LNCaP clone FGC (cell line): Measurements from ENCODE around the gene ZNF831.

Experiments
- DNase-seq: peaks from one replicate; pipeline ENCODE4 v3.0.0-alpha.2; 2011; ENCODE audit warnings: low read depth
- H3K4me3 ChIP-seq: 2 replicates; pipeline ENCODE4 v1.5.1; 2011; ENCODE audit warnings: mild to moderate bottlenecking, low read depth, low read length, control low read depth
- CTCF ChIP-seq: IDR thresholded peaks from 2 replicates; pipeline ENCODE4 v1.5.1; 2012; ENCODE audit warnings: mild to moderate bottlenecking; ENCODE audit not compliant: control insufficient read depth, insufficient read depth; ENCODE audit errors: extremely low read depth

Gene ZNF831

GRCh38 chr20:59163631-59164530 is at the start of gene ZNF831:
Gene ZNF831 (plus strand): TSS chr20:59163821. CDS start chr20:59191020, 27,199 bp downstream.
- no peak within 1 kb of the TSS for H3K4me3 ChIP-seq
- DNase-seq = no peak
- TF ChIP-seq CTCF = no peak

GRCh38 chr20:59117526-59117925 is 46.1 kb upstream of the ZNF831 start:
- DNase-seq = no peak
- H3K4me3 ChIP-seq = no peak overlapping the region
- no peak for TF ChIP-seq CTCF

DNA sequence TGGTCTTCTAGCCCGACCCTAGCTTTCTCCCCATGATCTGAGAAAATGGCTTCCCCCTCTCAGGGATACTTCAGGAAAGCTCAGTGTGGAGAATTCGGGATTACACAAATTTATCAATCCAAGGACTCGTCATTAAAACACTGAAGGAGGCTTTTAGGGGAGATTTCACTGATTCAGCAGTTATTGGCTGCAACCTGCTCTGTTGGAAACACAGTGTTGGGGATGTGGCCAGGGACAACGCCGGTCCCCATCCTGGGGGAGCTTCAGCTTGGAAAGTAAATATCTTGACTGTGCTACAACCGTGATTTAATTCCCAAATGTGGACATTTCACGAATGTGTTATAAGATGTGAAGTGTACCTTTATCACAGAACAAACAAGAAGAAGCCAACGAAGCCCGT is 44.8 kb upstream of the ZNF831 start:
- no peak overlapping the region for H3K4me3 ChIP-seq
- no peak for DNase-seq
- no peak for TF ChIP-seq CTCF

GRCh38 chr20:59120491-59120890 is 43.1 kb upstream of the ZNF831 start:
- no peak for DNase-seq
- H3K4me3 ChIP-seq = no peak overlapping the region
- no peak for TF ChIP-seq CTCF

DNA sequence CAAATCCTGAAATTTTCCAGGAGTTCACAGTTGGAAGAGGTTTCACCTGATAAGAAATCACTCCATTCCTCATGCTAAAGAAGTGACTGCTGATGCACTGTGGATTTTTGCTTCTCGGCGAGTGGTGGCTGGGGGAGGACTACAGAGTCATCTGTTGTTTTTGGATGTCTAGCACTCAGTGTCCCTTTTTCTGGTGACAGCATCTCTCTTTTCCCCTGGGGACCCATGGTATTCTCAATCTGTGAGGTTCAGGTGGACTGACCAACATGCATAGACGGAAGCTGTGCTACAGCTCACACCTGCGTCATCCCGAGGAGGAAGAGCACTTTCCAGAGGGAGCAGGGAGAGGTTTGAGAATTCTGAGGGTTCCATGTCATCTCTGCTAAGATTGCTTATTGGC is 42.7 kb upstream of the ZNF831 start:
- DNase-seq = no peak
- TF ChIP-seq CTCF = no peak
- no peak overlapping the region for H3K4me3 ChIP-seq

DNA sequence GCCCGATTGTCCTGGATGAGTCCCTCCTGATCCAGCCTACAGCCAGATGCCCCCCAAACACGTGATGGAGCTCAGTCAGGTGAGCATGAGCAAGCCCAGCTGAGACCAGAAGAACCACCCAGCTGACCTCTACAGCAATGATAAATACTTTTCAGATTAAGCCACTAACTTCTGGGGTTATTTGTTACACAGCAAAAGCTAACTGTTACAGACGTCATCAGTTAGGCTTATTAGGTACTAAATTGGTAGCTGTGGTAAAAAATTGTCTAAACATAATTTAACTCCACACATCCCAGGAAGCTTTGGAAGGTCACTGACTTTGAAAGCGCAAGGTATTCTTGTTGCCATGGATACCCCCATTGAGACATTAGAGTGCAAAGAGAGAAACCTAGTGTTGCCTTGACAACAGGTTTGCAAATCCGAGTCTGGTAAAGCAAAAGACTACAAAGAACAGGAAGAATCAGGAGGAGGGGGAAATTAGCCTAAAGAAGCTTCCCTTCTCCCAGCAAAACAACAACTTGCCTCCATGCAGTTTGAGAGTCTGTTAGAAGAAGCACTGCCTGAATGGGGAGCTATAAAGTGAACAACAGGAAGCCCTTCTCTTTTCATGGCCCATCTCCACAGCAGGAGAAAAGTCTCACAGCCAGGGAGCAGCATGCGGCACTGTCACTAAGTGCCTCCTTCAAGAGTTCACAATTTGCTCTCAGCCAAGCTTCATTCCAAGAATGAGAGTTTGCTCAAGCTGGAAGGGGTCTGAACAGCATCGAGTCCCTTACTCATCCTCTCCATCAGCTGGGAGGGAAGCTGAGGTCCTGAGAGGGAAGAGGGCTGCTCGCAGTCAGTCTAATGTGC is 41.7 kb upstream of the ZNF831 start:
- H3K4me3 ChIP-seq = no peak overlapping the region
- TF ChIP-seq CTCF = no peak
- no peak for DNase-seq
